ENCODE data around the gene PRRC2B. TPM values are rescaled to one million over a fixed set of nuclear protein-coding genes. Genes with fewer than 3 reads are reported as not detected.
A peak's percentile ranks its signal among the peaks of the same experiment; 100 is the strongest.

Gene PRRC2B
- total and polyA plus RNA-seq, 2 of the 13 experiments (the other 11 are each of a cell fraction or from before 2014, with no cell fraction given), result 20.8 to 37.4 TPM

- TF ChIP-seq HNF4A (CRISPR knock-in tag; IDR thresholded peaks at IDR 0.05), result no peak
- peak; percentile 62 for TF ChIP-seq RBM22 (optimal IDR thresholded peaks at IDR 0.05; ENCODE audit: low read length)
- TF ChIP-seq STAG1 (CRISPR knock-in tag; IDR thresholded peaks at IDR 0.05), result peak; percentile 8; the same call in 1 of the 2 replicates
- DNase-seq (ENCODE audit: low spot score), result no peak
- no peak overlapping the region for H3K9ac ChIP-seq (ENCODE audit: insufficient read depth, low read depth, low read length)
- no peak for FAIRE-seq
- no peaks in the 10 kb centered on the region for H3K27me3 ChIP-seq (ENCODE audit: control insufficient read depth in 1 of 2, insufficient read depth in 2 of 2, low read length in 2 of 2)
- no TSS peak for BruUV-seq (replicated peaks)
- no peaks in the 10 kb centered on the region for H3K9me3 ChIP-seq (ENCODE audit: low read length)
- peaks cover 77% of the 10 kb centered on the region for H4K20me1 ChIP-seq (ENCODE audit: insufficient read depth, low read length)
- no peak overlapping the region for H3K27ac ChIP-seq (ENCODE audit: extremely low read length, insufficient read depth, low read length)
- no peak overlapping the region for H2AFZ ChIP-seq (ENCODE audit: low read length)
- H3K4me2 ChIP-seq (ENCODE audit: low read depth, low read length), result no peak overlapping the region
- intact Hi-C loops (cut with micrococcal nuclease; ENCODE audit: unreplicated experiment), result no loop called here
- 95% methylated on average over 3 of the region's 3 CpGs for whole genome bisulfite sequencing (ENCODE audit: low lambda C conversion rate)
- no peak overlapping the region for H3K4me3 ChIP-seq (replicated peaks in 1 of 3; ENCODE audit: insufficient read depth in 1 of 3, low read depth in 2 of 3, low read length in 3 of 3)
- peaks cover 89% of the 10 kb centered on the region for H3K79me2 ChIP-seq (ENCODE audit: insufficient read depth, low read length)
- peaks cover 29% of the 10 kb centered on the region for H3K4me1 ChIP-seq (ENCODE audit: insufficient read depth, low read length)
- no peak for ATAC-seq
- in situ Hi-C loops (cut with HindIII; ENCODE audit: extremely low pct_ligation_motif_present, low pct_unique_long_range_greater_than_20kb), result no loop called here
- peaks cover 5 to 19% of the 10 kb centered on the region in 2 experiments; a peak in 4 of 5 replicates for H3K36me3 ChIP-seq (replicated peaks in 1 of 2; ENCODE audit: control insufficient read depth in 1 of 2, insufficient read depth in 2 of 2, low read length in 2 of 2)
- ChIA-PET CTCF (ENCODE audit: low intra/inter-chr PET ratio, low total read pairs) (no interaction called here), POLR2A (no interaction called here)
These were observed 32.7 kb downstream of the PRRC2B start for GRCh38 chr9:131426545-131426944.

- FAIRE-seq, result no peak
- Histone ChIP-seq H3K79me2 (ENCODE audit: insufficient read depth, low read length) (peaks cover 82% of the 10 kb centered on the region), H3K4me3 (replicated peaks in 1 of 3; ENCODE audit: insufficient read depth in 1 of 3, low read depth in 2 of 3, low read length in 3 of 3) (no peak overlapping the region), H3K9ac (ENCODE audit: insufficient read depth, low read depth, low read length) (no peak overlapping the region), H4K20me1 (ENCODE audit: insufficient read depth, low read length) (peaks cover 64% of the 10 kb centered on the region), H3K27me3 (ENCODE audit: control insufficient read depth in 1 of 2, insufficient read depth in 2 of 2, low read length in 2 of 2) (no peaks in the 10 kb centered on the region), H3K4me2 (ENCODE audit: low read depth, low read length) (no peak overlapping the region), H3K9me3 (ENCODE audit: low read length) (no peaks in the 10 kb centered on the region), H3K36me3 (replicated peaks in 1 of 2; ENCODE audit: control insufficient read depth in 1 of 2, insufficient read depth in 2 of 2, low read length in 2 of 2) (peaks cover 20 to 33% of the 10 kb centered on the region in 2 experiments), H3K4me1 (ENCODE audit: insufficient read depth, low read length) (peaks cover 5% of the 10 kb centered on the region), H3K27ac (ENCODE audit: extremely low read length, insufficient read depth, low read length) (no peak overlapping the region), H2AFZ (ENCODE audit: low read length) (no peak overlapping the region)
- TF ChIP-seq ZNF550 (CRISPR knock-in tag; IDR thresholded peaks at IDR 0.05; ENCODE audit: borderline replicate concordance), result no peak
- no peak for TF ChIP-seq ZBTB4 (CRISPR knock-in tag; IDR thresholded peaks at IDR 0.05; ENCODE audit: borderline replicate concordance)
- TF ChIP-seq SETDB1 (CRISPR knock-in tag; IDR thresholded peaks at IDR 0.05; ENCODE audit: borderline replicate concordance), result no peak
- no peak for ATAC-seq
- POLR2A ChIA-PET, result no interaction called here
- CTCF ChIA-PET (ENCODE audit: low intra/inter-chr PET ratio, low total read pairs), result no interaction called here
- intact Hi-C loops (cut with micrococcal nuclease; ENCODE audit: unreplicated experiment) (no loop called here), in situ Hi-C loops (cut with HindIII; ENCODE audit: extremely low pct_ligation_motif_present, low pct_unique_long_range_greater_than_20kb) (no loop called here)
- no peak for DNase-seq (ENCODE audit: low spot score)
- BruUV-seq (replicated peaks), result no TSS peak
- WGBS (ENCODE audit: low lambda C conversion rate), result 97% methylated on average over 10 of the region's 10 CpGs
These were observed 35.5 kb downstream of the PRRC2B start for GRCh38 chr9:131429121-131430012.
